Measurements from ENCODE around the gene HMCES.
A peak's percentile ranks its signal among the peaks of the same experiment; 100 is the strongest.
"Not testable (repeated sequence)": the region's sequence is repeated elsewhere in the genome, so short reads cannot be mapped to it uniquely, and the experiment has no call there.

HMCES gene

GRCh38 chr3:129248286-129248979 is 30.2 kb upstream of the HMCES start:
- Mint-ChIP-seq H3K4me1 (peaks cover 40% of the 10 kb centered on the region), H3K36me3 (peaks cover 46% of the 10 kb centered on the region), H3K27ac (peak overlapping the region; percentile 99), H3K4me3 (peak overlapping the region; percentile 87), H3K9me3 (no peaks in the 10 kb centered on the region)
- ATAC-seq = no peak
- no peak for DNase-seq (ENCODE audit: low spot score in 2 of 2)

GRCh38 chr3:129249284-129250065 is 29.2 kb upstream of the HMCES start, which contains the start of gene COPG1:
COPG1 (plus strand) TSS chr3:129249606; CDS start chr3:129249710, 104 bp downstream.
- H3K4me1 Mint-ChIP-seq = peaks cover 45% of the 10 kb centered on the region
- H3K27ac Mint-ChIP-seq = peak within 1 kb of the TSS; percentile 99
- peaks cover 57% of the 10 kb centered on the region for H3K36me3 Mint-ChIP-seq
- DNase-seq (ENCODE audit: low spot score in 2 of 2) = peak; percentile 89 to 95
- peak; percentile 91 for ATAC-seq
- H3K9me3 Mint-ChIP-seq = no peaks in the 10 kb centered on the region
- peak within 1 kb of the TSS; percentile 87 for H3K4me3 Mint-ChIP-seq

GRCh38 chr3:129252748-129253147 is 25.9 kb upstream of the HMCES start:
- Mint-ChIP-seq H3K4me1 (peaks cover 48% of the 10 kb centered on the region), H3K27ac (no peak overlapping the region), H3K36me3 (peaks cover 89% of the 10 kb centered on the region), H3K9me3 (no peaks in the 10 kb centered on the region), H3K4me3 (no peak overlapping the region)
- ATAC-seq (no peak), DNase-seq (ENCODE audit: low spot score in 2 of 2) (no peak)

GRCh38 chr3:129254536-129255230 is 24.0 kb upstream of the HMCES start:
- peaks cover 98% of the 10 kb centered on the region for H3K36me3 Mint-ChIP-seq

GRCh38 chr3:129256270-129256669 is 22.4 kb upstream of the HMCES start:
- ATAC-seq (no peak), DNase-seq (ENCODE audit: low spot score in 2 of 2) (no peak)
- H3K27ac Mint-ChIP-seq = peak overlapping the region; percentile 60
- peaks cover 99% of the 10 kb centered on the region for H3K36me3 Mint-ChIP-seq
- H3K4me3 Mint-ChIP-seq = no peak overlapping the region
- H3K4me1 Mint-ChIP-seq = peaks cover 25% of the 10 kb centered on the region
- no peaks in the 10 kb centered on the region for H3K9me3 Mint-ChIP-seq

More at GRCh38 chr3:129254536-129255230, 24.0 kb upstream of the HMCES start:
- no peak for ATAC-seq
- Mint-ChIP-seq H3K9me3 (no peaks in the 10 kb centered on the region), H3K27ac (peak overlapping the region; percentile 77), H3K4me3 (no peak overlapping the region), H3K4me1 (peaks cover 29% of the 10 kb centered on the region)
- DNase-seq (ENCODE audit: low spot score in 2 of 2) = no peak

DNA sequence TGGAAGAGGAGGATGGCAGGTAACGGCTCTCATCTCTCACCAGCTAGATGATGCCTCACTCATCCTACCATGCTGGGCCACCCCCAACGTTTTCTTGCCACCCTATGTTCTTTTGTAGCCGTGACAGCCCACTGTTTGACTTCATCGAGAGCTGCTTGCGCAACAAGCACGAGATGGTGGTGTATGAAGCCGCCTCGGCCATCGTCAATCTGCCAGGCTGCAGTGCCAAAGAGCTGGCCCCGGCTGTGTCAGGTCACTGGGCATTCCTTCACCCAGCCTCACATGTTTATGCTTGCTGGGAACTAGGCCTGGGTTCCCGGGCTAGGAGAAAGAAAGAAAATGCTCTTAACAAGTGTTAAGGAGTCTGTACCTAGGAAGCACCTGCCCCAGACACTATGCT is 21.1 kb upstream of the HMCES start:
- Mint-ChIP-seq H3K4me3 (no peak overlapping the region), H3K9me3 (no peaks in the 10 kb centered on the region), H3K27ac (peak overlapping the region; percentile 36), H3K36me3 (peaks cover 100% of the 10 kb centered on the region), H3K4me1 (peaks cover 24% of the 10 kb centered on the region)
- no peak for DNase-seq (ENCODE audit: low spot score in 2 of 2)
- ATAC-seq = no peak

- H3K27ac Mint-ChIP-seq = peak overlapping the region; percentile 29
- no peak for ATAC-seq
- DNase-seq (ENCODE audit: low spot score in 2 of 2) = no peak
- H3K4me3 Mint-ChIP-seq = no peak overlapping the region
- H3K4me1 Mint-ChIP-seq = peaks cover 24% of the 10 kb centered on the region
- H3K36me3 Mint-ChIP-seq = peaks cover 100% of the 10 kb centered on the region
- H3K9me3 Mint-ChIP-seq = no peaks in the 10 kb centered on the region
Observed at GRCh38 chr3:129259612-129260477, 18.8 kb upstream of the HMCES start.

- no peak overlapping the region for H3K27ac Mint-ChIP-seq
- H3K36me3 Mint-ChIP-seq = peaks cover 100% of the 10 kb centered on the region
Observed at GRCh38 chr3:129260606-129261005, 18.1 kb upstream of the HMCES start.

DNA sequence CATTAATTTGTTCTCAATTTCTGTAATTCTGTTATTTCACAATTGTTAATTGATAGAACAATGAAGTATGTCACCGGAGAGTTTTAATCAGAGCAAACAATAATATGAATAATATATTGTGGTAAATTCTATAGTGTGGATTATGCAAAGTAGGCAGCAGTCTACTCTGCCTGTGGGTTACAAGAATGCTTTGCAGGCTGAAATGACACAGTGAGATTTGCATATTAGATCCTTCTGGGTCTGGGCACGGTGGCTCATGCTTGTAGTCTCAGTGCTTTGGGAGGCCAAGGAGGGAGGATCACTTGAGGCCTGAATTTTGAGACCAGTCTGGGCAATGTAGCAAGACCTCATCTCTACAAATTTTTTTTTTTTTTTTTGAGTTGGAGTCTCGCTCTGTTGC is 16.8 kb upstream of the HMCES start:
- Mint-ChIP-seq H3K9me3 (no peaks in the 10 kb centered on the region), H3K36me3 (peaks cover 100% of the 10 kb centered on the region), H3K4me1 (peaks cover 22% of the 10 kb centered on the region), H3K4me3 (no peak overlapping the region), H3K27ac (no peak overlapping the region)
- ATAC-seq (no peak), DNase-seq (ENCODE audit: low spot score in 2 of 2) (no peak)

More at GRCh38 chr3:129260606-129261005, 18.1 kb upstream of the HMCES start:
- no peaks in the 10 kb centered on the region for H3K9me3 Mint-ChIP-seq
- no peak for ATAC-seq
- DNase-seq (ENCODE audit: low spot score in 2 of 2) = no peak
- no peak overlapping the region for H3K4me3 Mint-ChIP-seq
- H3K4me1 Mint-ChIP-seq = peaks cover 22% of the 10 kb centered on the region

GRCh38 chr3:129263161-129263910 is 15.3 kb upstream of the HMCES start:
- H3K4me3 Mint-ChIP-seq = no peak overlapping the region
- ATAC-seq (no peak), DNase-seq (ENCODE audit: low spot score in 2 of 2) (no peak)
- peak overlapping the region; percentile 41 for H3K27ac Mint-ChIP-seq
- H3K4me1 Mint-ChIP-seq = peaks cover 22% of the 10 kb centered on the region
- peaks cover 100% of the 10 kb centered on the region for H3K36me3 Mint-ChIP-seq
- H3K9me3 Mint-ChIP-seq = no peaks in the 10 kb centered on the region

DNA sequence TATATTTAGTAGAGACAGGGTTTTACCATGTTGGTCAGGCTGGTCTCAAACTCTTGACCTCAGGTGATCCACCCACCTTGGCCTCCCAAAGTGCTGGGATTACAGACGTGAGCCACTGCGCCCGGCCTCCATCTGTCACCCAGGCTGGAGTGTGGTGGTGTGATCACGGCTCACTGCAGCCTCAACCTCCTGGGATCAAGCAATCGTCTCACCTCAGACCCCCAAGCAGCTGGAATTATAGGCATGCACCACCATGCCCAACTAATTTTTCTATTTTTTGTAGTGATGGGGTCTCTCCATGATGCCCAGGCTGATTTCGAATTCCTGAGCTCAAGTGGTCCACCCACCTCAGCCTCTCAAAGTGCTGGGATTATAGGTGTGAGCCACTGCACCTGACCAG is 13.7 kb upstream of the HMCES start:
- Mint-ChIP-seq H3K36me3 (peaks cover 100% of the 10 kb centered on the region), H3K4me1 (peaks cover 22% of the 10 kb centered on the region)
- H3K27ac Mint-ChIP-seq; H3K4me3 Mint-ChIP-seq; H3K9me3 Mint-ChIP-seq; DNase-seq (ENCODE audit: low spot score in 2 of 2); ATAC-seq: not testable (repeated sequence)

- no peaks in the 10 kb centered on the region for H3K9me3 Mint-ChIP-seq
- peaks cover 11% of the 10 kb centered on the region for H3K4me1 Mint-ChIP-seq
- ATAC-seq (no peak), DNase-seq (ENCODE audit: low spot score in 2 of 2) (no peak)
- H3K4me3 Mint-ChIP-seq = no peak overlapping the region
- no peak overlapping the region for H3K27ac Mint-ChIP-seq
- peaks cover 100% of the 10 kb centered on the region for H3K36me3 Mint-ChIP-seq
Observed at GRCh38 chr3:129266651-129267050, 12.0 kb upstream of the HMCES start.

DNA sequence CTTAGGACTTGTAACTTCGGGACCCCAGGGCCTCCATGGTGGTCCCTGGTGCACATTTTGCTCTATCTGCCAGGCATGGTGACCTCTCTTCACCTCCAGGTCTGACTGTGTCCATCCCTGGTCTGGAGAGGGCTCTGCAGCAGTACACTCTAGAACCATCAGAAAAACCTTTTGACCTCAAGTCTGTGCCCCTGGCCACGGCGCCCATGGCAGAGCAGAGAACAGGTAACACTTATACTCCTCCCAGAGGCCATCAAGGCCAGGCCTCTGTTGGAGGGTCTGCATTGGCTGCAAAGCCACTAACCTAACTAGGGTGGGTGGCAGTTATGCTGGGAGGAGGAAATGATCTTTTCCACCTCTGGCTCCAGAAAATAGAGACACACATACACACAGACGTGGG is 10.3 kb upstream of the HMCES start:
- ATAC-seq = no peak
- no peak for DNase-seq (ENCODE audit: low spot score in 2 of 2)
- Mint-ChIP-seq H3K36me3 (peaks cover 100% of the 10 kb centered on the region), H3K27ac (peak overlapping the region; percentile 61), H3K4me1 (peaks cover under 1% of the 10 kb centered on the region), H3K9me3 (no peaks in the 10 kb centered on the region), H3K4me3 (no peak overlapping the region)

GRCh38 chr3:129271674-129272073 is 7.0 kb upstream of the HMCES start:
- Mint-ChIP-seq H3K9me3 (no peaks in the 10 kb centered on the region), H3K36me3 (peaks cover 100% of the 10 kb centered on the region), H3K27ac (peak overlapping the region; percentile 20), H3K4me1 (peaks cover 11% of the 10 kb centered on the region), H3K4me3 (no peak overlapping the region)
- DNase-seq (ENCODE audit: low spot score in 2 of 2) (no peak), ATAC-seq (no peak)
